GM18858 (cell line): ENCODE data around the gene EPS15.

Experiments
- ATAC-seq: cut with Tn5 transposase; IDR thresholded peaks from one replicate; pipeline ENCODE4 v1.9.1; 2021; ENCODE audit not compliant: unreplicated experiment

EPS15 gene

GRCh38 chr1:51323778-51324177 lies 195.3 kb downstream of the EPS15 start:
- no peak for ATAC-seq

GRCh38 chr1:51322417-51323101 lies 196.5 kb downstream of the EPS15 start:
- no peak for ATAC-seq

- ATAC-seq, result no peak
These were observed 197.2 kb downstream of the EPS15 start for GRCh38 chr1:51321924-51322280.

GRCh38 chr1:51320967-51321923 lies 197.8 kb downstream of the EPS15 start:
- ATAC-seq, result no peak

GRCh38 chr1:51317798-51318197 lies 201.3 kb downstream of the EPS15 start:
- ATAC-seq, result no peak

GRCh38 chr1:51316846-51317120 lies 202.3 kb downstream of the EPS15 start:
- no peak for ATAC-seq

- ATAC-seq, result no peak
These were observed 202.8 kb downstream of the EPS15 start for GRCh38 chr1:51316113-51316845.

- ATAC-seq, result no peak
These were observed 204.1 kb downstream of the EPS15 start for GRCh38 chr1:51314974-51315373.

- ATAC-seq, result no peak
These were observed 204.9 kb downstream of the EPS15 start for GRCh38 chr1:51313961-51314777.

- ATAC-seq, result no peak
These were observed 205.7 kb downstream of the EPS15 start for GRCh38 chr1:51313268-51313852.

GRCh38 chr1:51312718-51313117 lies 206.3 kb downstream of the EPS15 start:
- no peak for ATAC-seq

GRCh38 chr1:51311826-51312225 lies 207.2 kb downstream of the EPS15 start:
- ATAC-seq, result no peak

GRCh38 chr1:51310871-51311613 lies 208.0 kb downstream of the EPS15 start:
- no peak for ATAC-seq

GRCh38 chr1:51309291-51309690 lies 209.8 kb downstream of the EPS15 start:
- no peak for ATAC-seq

- no peak for ATAC-seq
These were observed 210.4 kb downstream of the EPS15 start for GRCh38 chr1:51308636-51309035.

- ATAC-seq, result no peak
These were observed 212.1 kb downstream of the EPS15 start for GRCh38 chr1:51306950-51307349.

- no peak for ATAC-seq
These were observed 213.7 kb downstream of the EPS15 start for GRCh38 chr1:51305371-51305823.

GRCh38 chr1:51304360-51304759 lies 214.7 kb downstream of the EPS15 start:
- ATAC-seq, result no peak
